ENCODE data around the gene DKK3. TPM values are rescaled to one million over a fixed set of nuclear protein-coding genes. Genes with fewer than 3 reads are reported as not detected.

The DKK3 gene
- total RNA-seq, 1 donor from 2014 or later = 428 TPM

GRCh38 chr11:11946878-11947277 lies 61.5 kb downstream of the DKK3 start:
- DNase-seq (ENCODE audit: low read depth in 2 of 2) = no peak

GRCh38 chr11:11946180-11946579 lies 62.2 kb downstream of the DKK3 start:
- no peak for DNase-seq (ENCODE audit: low read depth in 2 of 2)

GRCh38 chr11:11944444-11944843 lies 64.0 kb downstream of the DKK3 start:
- DNase-seq (ENCODE audit: low read depth in 2 of 2) = no peak

- DNase-seq (ENCODE audit: low read depth in 2 of 2) = no peak
These were observed 65.8 kb downstream of the DKK3 start for GRCh38 chr11:11942668-11943067.

- DNase-seq (ENCODE audit: low read depth in 2 of 2) = no peak
These were observed 67.9 kb downstream of the DKK3 start for GRCh38 chr11:11940551-11940950.

GRCh38 chr11:11937957-11938356 lies 70.5 kb downstream of the DKK3 start:
- DNase-seq (ENCODE audit: low read depth in 2 of 2) = no peak

- DNase-seq (ENCODE audit: low read depth in 2 of 2) = no peak
These were observed 71.0 kb downstream of the DKK3 start for GRCh38 chr11:11937433-11937832.

- no peak for DNase-seq (ENCODE audit: low read depth in 2 of 2)
These were observed 72.9 kb downstream of the DKK3 start for GRCh38 chr11:11935536-11935935.

GRCh38 chr11:11931461-11932055 lies 76.9 kb downstream of the DKK3 start:
- peak; percentile 76 to 84 for DNase-seq (ENCODE audit: low read depth in 2 of 2)

- DNase-seq (ENCODE audit: low read depth in 2 of 2) = no peak
These were observed 78.5 kb downstream of the DKK3 start for GRCh38 chr11:11929920-11930319.

- DNase-seq (ENCODE audit: low read depth in 2 of 2) = no peak
These were observed 84.6 kb downstream of the DKK3 start for GRCh38 chr11:11923828-11924227.

GRCh38 chr11:11916981-11917399 lies 91.4 kb downstream of the DKK3 start:
- no peak for DNase-seq (ENCODE audit: low read depth in 2 of 2)

- no peak for DNase-seq (ENCODE audit: low read depth in 2 of 2)
These were observed 92.8 kb downstream of the DKK3 start for GRCh38 chr11:11915625-11916024.

- DNase-seq (ENCODE audit: low read depth in 2 of 2) = no peak
These were observed 95.0 kb downstream of the DKK3 start for GRCh38 chr11:11913395-11913794.

Other genes starting within 250 kb of the DKK3 start
- 55.3 and 56.4 TPM in 2 replicates for gene USP47, start 166.7 kb downstream of the DKK3 start, total RNA-seq
- 79.6 and 210 TPM in 2 replicates for gene MICAL2, start 102.0 kb upstream of the DKK3 start, total RNA-seq